ENCODE results near the gene TMEM163. TPM values are rescaled to one million over a fixed set of nuclear protein-coding genes. Genes with fewer than 3 reads are reported as not detected.
"Not testable (repeated sequence)": the region's sequence is repeated elsewhere in the genome, so short reads cannot be mapped to it uniquely, and the experiment has no call there.

Gene TMEM163
- total and polyA plus RNA-seq, 8 donors = 0.58 to 16.7 (median 3.2) TPM; not detected in 1

DNA sequence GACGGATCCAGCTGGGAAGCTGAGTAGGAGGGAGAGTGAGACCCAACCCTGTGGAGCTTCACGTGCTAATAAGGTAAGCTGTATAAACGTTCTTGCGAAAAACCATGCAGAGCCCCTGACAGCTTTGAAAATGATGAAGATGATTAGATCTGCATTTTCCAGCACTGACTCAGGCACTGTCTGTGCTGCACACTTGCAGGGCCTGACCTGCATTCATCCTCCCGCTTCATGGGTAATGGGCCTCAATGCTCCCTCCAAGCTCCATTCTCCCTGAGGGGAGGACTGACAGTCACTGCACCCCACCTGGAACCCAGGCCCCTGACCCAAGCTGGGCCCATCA lies 205.4 kb downstream of the TMEM163 start:
- intact Hi-C loops (cut with DNase I; ENCODE audit: low total_unique reads) = no loop called here
- no peak for DNase-seq
- WGBS, 5 donors = 73 to 84% (median 81%) methylated on average over 5 of the region's 5 CpGs
- H3K4me3 ChIP-seq = no peak overlapping the region
- no peaks in the 10 kb centered on the region for H3K9me3 ChIP-seq
- H3K27ac ChIP-seq = no peak overlapping the region
- no peaks in the 10 kb centered on the region for H3K36me3 ChIP-seq
- H3K27me3 ChIP-seq = no peaks in the 10 kb centered on the region
- no peaks in the 10 kb centered on the region for H3K4me1 ChIP-seq
- TF ChIP-seq POLR2AphosphoS5 (IDR thresholded peaks at IDR 0.05) (no peak), EP300 (IDR thresholded peaks at IDR 0.05) (no peak), POLR2A (IDR thresholded peaks at IDR 0.05) (no peak)
- TF ChIP-seq, protein P1, sequence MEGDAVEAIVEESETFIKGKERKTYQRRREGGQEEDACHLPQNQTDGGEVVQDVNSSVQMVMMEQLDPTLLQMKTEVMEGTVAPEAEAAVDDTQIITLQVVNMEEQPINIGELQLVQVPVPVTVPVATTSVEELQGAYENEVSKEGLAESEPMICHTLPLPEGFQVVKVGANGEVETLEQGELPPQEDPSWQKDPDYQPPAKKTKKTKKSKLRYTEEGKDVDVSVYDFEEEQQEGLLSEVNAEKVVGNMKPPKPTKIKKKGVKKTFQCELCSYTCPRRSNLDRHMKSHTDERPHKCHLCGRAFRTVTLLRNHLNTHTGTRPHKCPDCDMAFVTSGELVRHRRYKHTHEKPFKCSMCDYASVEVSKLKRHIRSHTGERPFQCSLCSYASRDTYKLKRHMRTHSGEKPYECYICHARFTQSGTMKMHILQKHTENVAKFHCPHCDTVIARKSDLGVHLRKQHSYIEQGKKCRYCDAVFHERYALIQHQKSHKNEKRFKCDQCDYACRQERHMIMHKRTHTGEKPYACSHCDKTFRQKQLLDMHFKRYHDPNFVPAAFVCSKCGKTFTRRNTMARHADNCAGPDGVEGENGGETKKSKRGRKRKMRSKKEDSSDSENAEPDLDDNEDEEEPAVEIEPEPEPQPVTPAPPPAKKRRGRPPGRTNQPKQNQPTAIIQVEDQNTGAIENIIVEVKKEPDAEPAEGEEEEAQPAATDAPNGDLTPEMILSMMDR (IDR thresholded peaks at IDR 0.05) = no peak

DNA sequence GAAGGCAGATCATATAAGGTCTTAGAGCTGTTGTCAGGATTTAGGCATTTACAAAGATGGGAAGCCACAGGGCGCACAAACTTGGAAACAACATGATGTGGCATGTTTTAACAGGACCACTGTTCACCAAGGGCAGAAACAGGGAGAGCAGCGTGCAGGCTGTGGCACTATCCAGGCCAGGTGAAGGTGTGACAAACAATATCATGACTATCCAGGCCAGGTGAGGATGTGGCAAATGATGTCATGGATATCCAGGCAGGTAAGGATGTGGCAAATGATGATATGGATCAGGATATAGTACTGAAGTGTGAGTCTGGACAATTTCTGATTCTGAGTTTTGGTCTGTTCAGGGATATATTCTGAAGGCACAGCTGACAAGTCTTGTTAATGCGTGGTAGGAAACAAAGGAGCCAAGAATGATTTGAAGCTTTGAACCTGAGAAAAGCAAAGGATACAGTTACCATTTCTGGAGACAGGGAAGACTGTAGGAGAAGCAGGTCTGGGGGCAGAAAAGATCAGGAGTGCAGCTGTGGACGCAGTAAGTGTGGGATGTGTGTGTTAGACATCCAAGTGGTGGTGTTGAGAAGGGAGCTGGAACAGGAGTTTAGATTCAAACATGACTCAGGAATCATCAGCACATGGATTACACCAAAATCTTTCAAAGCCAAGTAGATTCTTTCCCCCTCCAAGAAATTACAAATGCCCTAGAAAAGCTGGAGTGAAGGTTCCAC lies 205.9 kb downstream of the TMEM163 start:
- Histone ChIP-seq H3K36me3 (no peaks in the 10 kb centered on the region), H3K27ac (no peak overlapping the region), H3K27me3 (no peaks in the 10 kb centered on the region), H3K4me1 (no peaks in the 10 kb centered on the region), H3K4me3 (no peak overlapping the region), H3K9me3 (no peaks in the 10 kb centered on the region)
- DNase-seq = no peak
- intact Hi-C loops (cut with DNase I; ENCODE audit: low total_unique reads) = no loop called here
- TF ChIP-seq POLR2A (IDR thresholded peaks at IDR 0.05) (no peak), EP300 (IDR thresholded peaks at IDR 0.05) (no peak), POLR2AphosphoS5 (IDR thresholded peaks at IDR 0.05) (no peak)
- TF ChIP-seq, protein P1 (IDR thresholded peaks at IDR 0.05) = no peak
- WGBS, 5 donors = 70 to 93% (median 83%) methylated on average over 4 of the region's 4 CpGs

DNA sequence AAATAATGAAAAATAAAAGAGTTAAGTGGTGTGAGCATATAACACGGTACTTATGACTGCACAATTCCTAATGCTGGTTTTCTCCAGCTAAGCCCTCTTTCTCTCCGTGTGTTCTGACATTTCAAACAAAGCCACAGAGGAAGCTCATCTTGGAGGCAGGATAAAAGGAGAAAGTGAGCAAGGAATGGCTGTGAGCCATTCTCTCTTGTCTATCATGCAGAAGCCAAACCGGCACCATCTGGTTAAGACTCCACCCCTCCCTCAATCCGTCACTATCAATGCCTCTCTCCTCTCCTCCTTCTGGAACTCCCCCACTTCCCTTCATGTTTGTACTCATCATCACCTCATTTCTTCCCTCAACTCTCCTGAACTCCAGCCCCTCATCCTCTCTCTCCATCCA lies 210.4 kb downstream of the TMEM163 start:
- H3K4me3 ChIP-seq = no peak overlapping the region
- no peak overlapping the region for H3K27ac ChIP-seq
- no peaks in the 10 kb centered on the region for H3K4me1 ChIP-seq
- no peaks in the 10 kb centered on the region for H3K36me3 ChIP-seq
- H3K27me3 ChIP-seq = no peaks in the 10 kb centered on the region
- DNase-seq = no peak
- no peak for TF ChIP-seq POLR2A (IDR thresholded peaks at IDR 0.05)
- TF ChIP-seq EP300 (IDR thresholded peaks at IDR 0.05) = no peak
- no peak for TF ChIP-seq POLR2AphosphoS5 (IDR thresholded peaks at IDR 0.05)
- TF ChIP-seq, protein P1 (IDR thresholded peaks at IDR 0.05) = no peak
- H3K9me3 ChIP-seq = no peaks in the 10 kb centered on the region
- intact Hi-C loops (cut with DNase I; ENCODE audit: low total_unique reads) = no loop called here
- WGBS, 5 donors = 51 to 73% (median 68%) methylated on average over 4 of the region's 4 CpGs

DNA sequence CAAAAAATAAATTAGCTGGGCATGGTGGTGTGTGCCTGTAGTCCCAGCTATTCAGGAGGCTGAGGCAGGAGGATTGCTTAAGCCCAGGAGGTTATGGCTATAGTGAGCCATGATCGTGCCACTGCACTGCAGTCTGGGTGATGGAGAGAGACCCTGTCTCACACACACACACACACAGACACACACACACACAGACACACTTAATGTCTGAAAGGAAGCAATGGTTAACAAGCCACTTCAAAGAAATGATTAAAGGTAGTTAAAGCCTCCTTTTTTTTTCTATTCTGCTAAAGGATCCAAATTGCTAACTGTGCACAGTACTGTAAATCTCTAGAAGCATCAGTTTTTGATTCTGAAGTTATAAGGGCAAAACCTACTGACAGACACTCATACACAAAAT lies 211.1 kb downstream of the TMEM163 start:
- 67 to 92% (median 84%) methylated on average over 1 of the region's 1 CpG for WGBS, 5 donors
- intact Hi-C loops (cut with DNase I; ENCODE audit: low total_unique reads) = no loop called here

DNA sequence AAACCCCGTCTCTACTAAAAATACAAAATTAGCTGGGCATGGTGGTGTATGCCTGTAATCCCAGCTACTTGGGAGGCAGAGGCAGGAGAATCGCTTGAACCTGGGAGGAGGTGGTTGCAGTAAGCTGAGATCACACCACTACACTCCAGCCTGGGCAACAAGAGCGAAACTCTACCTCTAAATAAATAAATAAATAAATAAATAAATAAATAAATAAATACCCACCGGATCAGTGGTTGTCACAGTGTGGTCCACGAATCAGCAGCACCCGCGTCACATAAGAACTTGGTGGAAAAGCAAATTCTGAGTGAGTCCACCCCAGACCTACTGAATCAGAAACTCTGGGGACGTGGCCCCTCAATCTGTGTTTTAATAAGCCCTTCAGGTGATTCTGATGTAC lies 211.6 kb downstream of the TMEM163 start:
- DNase-seq; H3K9me3 ChIP-seq; H3K27ac ChIP-seq; intact Hi-C loops (cut with DNase I; ENCODE audit: low total_unique reads); H3K27me3 ChIP-seq; H3K36me3 ChIP-seq; H3K4me1 ChIP-seq; H3K4me3 ChIP-seq: not testable (repeated sequence)
- WGBS, 5 donors = 93 to 97% (median 97%) methylated on average over 8 of the region's 8 CpGs

More for the DNA sequence above, 211.1 kb downstream of the TMEM163 start:
- Histone ChIP-seq H3K4me1 (no peaks in the 10 kb centered on the region), H3K9me3 (no peaks in the 10 kb centered on the region), H3K4me3 (no peak overlapping the region), H3K27ac (no peak overlapping the region), H3K27me3 (no peaks in the 10 kb centered on the region), H3K36me3 (no peaks in the 10 kb centered on the region)
- DNase-seq = no peak
- TF ChIP-seq EP300 (IDR thresholded peaks at IDR 0.05) (no peak), POLR2AphosphoS5 (IDR thresholded peaks at IDR 0.05) (no peak), POLR2A (IDR thresholded peaks at IDR 0.05) (no peak)
- TF ChIP-seq, protein P1 (IDR thresholded peaks at IDR 0.05) = no peak

Data from stomach (tissue), 9 donors.